ENCODE data around the gene CNOT6L.
"Not testable (repeated sequence)": the region's sequence is repeated elsewhere in the genome, so short reads cannot be mapped to it uniquely, and the experiment has no call there.

Gene CNOT6L

GRCh38 chr4:77818602-77819403, at the start of gene CNOT6L:
CNOT6L (minus strand) TSS chr4:77819368; CDS start chr4:77819308, 60 bp downstream.
- DNase-seq (ENCODE audit: low read depth), result peak; percentile 44

GRCh38 chr4:77865259-77865658, 46.1 kb upstream of the CNOT6L start:
- no peak for DNase-seq (ENCODE audit: low read depth)

- not testable (repeated sequence) for DNase-seq (ENCODE audit: low read depth)
These were observed 44.2 kb upstream of the CNOT6L start for GRCh38 chr4:77863341-77863740.

- peak; percentile 92 for DNase-seq (ENCODE audit: low read depth)
These were observed 43.5 kb upstream of the CNOT6L start, which contains the start of gene MRPL1 for GRCh38 chr4:77862478-77863216. MRPL1 (plus strand) TSS chr4:77862830; CDS start chr4:77862849, 19 bp downstream.

GRCh38 chr4:77861495-77861894, 42.3 kb upstream of the CNOT6L start:
- no peak for DNase-seq (ENCODE audit: low read depth)

- no peak for DNase-seq (ENCODE audit: low read depth)
These were observed 40.1 kb upstream of the CNOT6L start for GRCh38 chr4:77859256-77859655.

GRCh38 chr4:77856152-77856551, 37.0 kb upstream of the CNOT6L start:
- no peak for DNase-seq (ENCODE audit: low read depth)

- no peak for DNase-seq (ENCODE audit: low read depth)
These were observed 35.4 kb upstream of the CNOT6L start for GRCh38 chr4:77854431-77855111.

GRCh38 chr4:77852892-77853495, 33.8 kb upstream of the CNOT6L start:
- DNase-seq (ENCODE audit: low read depth), result no peak

- DNase-seq (ENCODE audit: low read depth), result no peak
These were observed 30.3 kb upstream of the CNOT6L start for GRCh38 chr4:77849278-77849965.

GRCh38 chr4:77848508-77848907, 29.3 kb upstream of the CNOT6L start:
- no peak for DNase-seq (ENCODE audit: low read depth)

- DNase-seq (ENCODE audit: low read depth), result no peak
These were observed 26.8 kb upstream of the CNOT6L start for GRCh38 chr4:77845929-77846328.

- no peak for DNase-seq (ENCODE audit: low read depth)
These were observed 26.2 kb upstream of the CNOT6L start for GRCh38 chr4:77845400-77845799.

- DNase-seq (ENCODE audit: low read depth), result no peak
These were observed 25.2 kb upstream of the CNOT6L start for GRCh38 chr4:77844363-77844762.

- DNase-seq (ENCODE audit: low read depth), result no peak
These were observed 24.5 kb upstream of the CNOT6L start for GRCh38 chr4:77843628-77844027.

- DNase-seq (ENCODE audit: low read depth), result no peak
These were observed 15.2 kb upstream of the CNOT6L start for GRCh38 chr4:77834403-77834802.

GRCh38 chr4:77833126-77833724, 14.1 kb upstream of the CNOT6L start:
- no peak for DNase-seq (ENCODE audit: low read depth)

GRCh38 chr4:77827343-77827742, 8.2 kb upstream of the CNOT6L start:
- DNase-seq (ENCODE audit: low read depth), result no peak

- DNase-seq (ENCODE audit: low read depth), result no peak
These were observed 7.1 kb upstream of the CNOT6L start for GRCh38 chr4:77826275-77826674.

- no peak for DNase-seq (ENCODE audit: low read depth)
These were observed 2.6 kb upstream of the CNOT6L start for GRCh38 chr4:77821775-77822174.
